NCI-H1417 treated with DMSO at 0.1 percent for 48 hours (cell line): ENCODE data around the gene PPP1CC.
"Not testable (repeated sequence)": the region's sequence is repeated elsewhere in the genome, so short reads cannot be mapped to it uniquely, and the experiment has no call there.

Experiments
- DNase-seq: peaks from one replicate; lab custom pipeline; 2025; lab: John Stamatoyannopoulos, UW

The PPP1CC gene

DNA sequence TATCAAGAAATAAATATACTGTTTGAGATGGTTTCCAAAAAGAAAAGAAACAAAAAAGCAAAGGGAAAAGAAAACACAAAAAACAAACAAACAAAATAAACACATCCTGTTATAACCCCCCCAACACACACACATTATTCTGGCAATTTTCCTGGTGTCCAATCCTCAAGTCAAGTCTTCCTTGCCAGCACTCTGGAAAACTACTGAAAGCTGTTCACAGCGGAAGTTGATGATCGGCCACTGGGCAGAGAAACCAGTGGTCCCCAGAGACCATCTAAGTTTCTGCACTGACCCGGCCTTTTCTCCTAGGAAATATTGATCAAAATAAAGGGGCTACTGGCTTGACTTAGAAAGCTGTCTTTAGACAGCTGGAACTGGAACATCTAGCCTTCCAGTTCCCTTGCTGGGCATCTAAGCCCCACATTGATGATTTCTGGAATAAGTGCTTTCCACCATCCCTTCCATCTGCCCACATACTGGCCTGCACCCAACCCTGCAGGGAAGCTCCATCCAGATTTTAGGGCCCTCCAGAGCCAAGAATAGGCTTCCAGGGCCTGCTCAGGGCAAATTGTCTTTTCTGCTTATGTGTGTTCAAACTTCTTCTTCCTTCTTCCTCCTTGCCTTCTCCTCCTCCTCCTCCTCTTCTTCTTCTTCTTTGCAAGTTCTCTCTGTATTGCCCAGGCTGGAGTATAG, 11.6 kb upstream of the PPP1CC start:
- no peak for DNase-seq

DNA sequence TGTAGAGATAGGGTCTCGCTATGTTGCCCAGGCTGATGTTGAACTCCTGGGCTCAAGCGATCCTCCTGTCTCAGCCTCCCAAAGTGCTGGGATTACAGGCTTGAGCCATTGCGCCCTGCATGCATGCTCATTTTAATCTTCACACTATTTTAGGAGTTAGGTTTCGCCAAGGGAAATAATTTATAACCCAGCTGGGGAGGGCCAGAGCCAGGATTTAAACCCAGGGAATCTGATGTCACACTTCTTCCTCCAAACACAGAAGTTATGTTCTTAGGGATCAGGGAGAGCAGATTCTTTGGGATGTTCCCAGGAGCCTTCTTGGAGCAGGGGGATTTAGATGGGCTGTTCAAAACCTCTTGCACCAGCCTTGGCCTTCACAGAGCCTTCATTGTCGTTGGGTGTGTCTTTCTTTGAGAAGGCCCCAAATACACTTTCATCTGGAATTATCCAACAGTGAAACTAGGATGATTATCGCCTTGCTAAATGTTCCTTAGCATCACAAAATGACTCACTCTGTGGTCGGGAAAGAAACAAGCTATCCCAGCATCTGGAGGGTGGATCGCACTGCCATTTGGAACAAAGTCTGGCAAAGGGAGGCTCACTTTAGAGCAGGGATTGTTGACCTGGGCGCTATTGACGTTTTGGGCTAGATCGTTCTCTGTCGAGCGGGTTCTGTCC, 8.2 kb upstream of the PPP1CC start:
- DNase-seq = no peak

DNA sequence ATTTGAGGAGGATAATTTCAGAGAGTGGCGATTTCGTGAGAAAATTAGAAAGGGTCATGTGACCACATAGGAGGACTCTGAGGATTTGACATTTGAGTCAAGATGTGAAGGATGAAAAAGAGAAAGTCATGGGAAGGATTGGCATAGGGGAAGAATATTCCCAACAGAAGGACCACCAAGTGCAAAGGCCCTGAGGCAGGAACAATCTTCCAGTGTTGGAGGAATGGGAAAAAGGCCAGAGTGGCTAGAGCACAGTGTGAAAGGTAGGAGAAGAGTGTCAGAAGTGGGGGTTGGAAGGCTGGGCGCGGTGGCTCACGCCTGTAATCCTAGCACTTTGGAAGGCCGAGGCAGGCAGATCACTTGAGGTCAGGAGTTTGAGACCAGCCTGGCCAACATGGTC, 3.9 kb upstream of the PPP1CC start:
- no peak for DNase-seq

DNA sequence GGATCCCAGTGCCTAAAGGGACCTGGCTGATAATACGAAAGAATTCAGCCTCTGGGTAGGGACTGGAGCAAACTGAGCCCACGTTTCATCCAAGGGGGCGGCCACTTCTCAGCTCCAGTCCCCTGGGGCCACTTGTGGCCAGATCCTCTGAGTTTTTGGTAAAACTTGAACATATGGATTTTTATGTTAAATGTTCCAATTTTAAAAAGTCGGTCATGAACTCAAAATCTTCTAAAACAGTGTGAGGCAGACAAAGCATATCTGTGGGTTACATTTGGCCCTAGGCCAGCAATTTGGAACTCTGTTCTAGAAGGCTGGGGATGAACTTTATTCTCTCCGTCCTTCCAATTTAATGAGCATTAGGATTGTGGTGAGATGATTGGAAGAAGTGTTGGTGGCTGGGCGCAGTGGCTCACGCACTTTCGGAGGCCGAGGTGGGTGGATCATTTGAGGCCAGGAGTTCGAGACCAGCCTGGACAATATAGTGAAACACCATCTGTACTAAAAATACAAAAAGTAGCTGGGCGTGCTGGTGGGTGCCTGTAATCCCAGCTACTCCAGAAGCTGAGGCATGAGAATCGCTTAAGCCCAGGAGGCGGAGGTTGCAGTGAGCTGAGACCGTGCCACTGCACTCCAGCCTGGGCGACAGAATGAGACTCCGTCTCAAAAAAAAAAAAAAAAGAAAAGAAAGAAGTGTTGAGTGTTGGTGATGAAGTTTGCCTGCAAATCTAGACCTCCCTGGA, 3.0 kb upstream of the PPP1CC start:
- no peak for DNase-seq

DNA sequence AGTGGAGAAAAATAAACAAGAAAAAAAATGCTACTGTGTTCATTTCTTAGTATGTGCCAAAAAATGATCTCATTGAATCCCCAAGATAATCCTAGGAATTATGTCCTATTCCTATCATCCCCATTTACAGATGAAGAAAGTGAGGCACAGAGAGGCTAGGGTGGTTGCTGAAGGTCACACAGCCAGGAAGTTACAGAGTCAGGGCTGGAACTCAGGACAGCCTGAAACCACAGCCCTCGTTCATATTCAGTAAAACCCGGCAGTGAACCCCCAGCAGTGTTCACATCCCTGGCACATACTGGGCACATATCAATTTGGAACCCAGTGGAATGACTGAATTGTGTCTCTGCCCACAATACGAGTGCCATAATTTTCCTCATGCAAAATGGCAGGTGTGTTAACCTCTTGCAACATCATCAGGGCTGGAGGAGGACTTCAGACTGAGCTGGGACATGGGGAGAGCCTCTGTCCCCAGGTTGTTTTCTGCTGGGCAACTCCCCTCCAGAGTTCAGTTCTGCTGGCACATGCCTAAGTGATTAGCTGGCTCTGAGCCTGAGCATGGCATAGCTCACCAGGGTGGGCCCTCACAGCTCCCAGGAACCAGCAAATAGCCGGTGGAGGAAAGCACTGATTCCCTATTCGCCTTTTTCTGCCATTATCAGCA, 2.0 kb upstream of the PPP1CC start:
- no peak for DNase-seq

DNA sequence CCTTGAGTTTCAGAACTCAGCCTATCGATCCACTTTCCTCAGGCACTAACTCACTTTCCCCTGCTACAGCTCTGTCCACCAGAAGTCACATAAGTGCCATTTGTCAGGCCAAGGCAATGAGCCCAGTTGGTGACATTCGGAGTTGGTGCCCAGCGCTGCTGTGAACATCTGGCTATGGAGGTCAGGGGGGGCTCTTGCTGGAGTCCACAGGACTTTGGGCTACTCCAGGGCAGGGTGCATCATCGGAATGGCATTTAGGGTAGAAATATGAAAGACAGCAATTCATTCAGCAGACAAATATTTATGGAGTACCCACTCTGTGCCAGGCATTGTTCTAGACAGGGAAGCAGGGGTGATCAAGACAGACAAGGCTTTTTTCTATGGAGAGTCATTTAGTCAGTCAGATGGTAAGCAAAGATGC, 1.5 kb upstream of the PPP1CC start:
- DNase-seq = no peak

DNA sequence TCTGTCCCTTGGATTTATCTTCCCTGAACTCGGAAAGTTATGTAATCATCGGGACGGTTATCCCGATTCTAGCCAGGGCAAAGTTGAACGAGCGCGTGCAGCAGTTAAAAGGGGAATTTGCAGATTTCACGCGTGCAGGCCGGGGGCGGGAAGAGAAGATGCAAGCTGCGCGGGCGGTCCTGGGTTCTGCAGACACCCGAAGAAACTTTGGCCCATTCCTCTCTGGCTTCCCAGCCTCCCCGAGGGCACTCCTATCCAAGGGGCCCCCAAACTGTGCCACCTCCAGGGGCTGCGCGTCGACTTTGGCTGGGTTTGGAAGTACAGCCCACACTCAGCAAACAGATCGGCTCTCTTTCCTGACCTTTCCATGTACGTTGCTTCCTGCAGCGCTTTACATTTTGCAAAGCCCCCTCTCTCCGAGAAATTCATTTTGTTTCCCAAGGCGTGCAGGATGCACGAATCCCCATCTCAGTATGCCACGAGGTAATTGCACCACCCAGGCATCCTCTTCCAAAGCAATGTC, 941 bp upstream of the PPP1CC start:
- DNase-seq = no peak

DNA sequence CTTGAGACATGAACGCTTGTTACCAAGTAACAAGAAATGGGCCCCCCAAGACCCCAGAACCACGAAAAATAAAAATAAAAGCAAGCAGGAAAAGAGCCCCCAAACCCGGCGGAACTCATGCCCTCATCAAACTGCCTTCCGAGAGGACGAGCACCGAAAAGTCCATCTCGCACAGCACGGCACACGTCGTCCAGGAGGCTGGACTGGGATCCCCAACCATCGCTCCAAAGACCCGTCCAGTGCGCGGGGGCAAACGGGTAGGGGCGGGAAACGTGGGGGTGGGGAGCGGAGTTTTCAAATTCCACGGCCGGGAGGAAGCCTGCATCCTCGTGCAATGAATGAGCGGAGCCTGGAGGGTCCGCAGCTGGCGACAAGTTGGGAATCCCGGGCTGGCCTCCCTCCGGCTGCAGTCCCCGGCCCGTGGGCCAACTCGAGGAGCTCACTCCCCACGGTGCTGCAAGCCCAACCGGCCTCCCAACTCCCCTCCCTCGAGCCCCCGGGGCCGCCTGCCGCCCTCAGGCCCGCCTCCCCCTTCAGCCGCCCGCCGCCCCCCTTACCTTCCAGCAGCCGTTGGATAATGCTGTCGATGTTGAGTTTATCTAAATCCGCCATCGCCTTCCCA, 484 bp downstream of the PPP1CC start:
- no peak for DNase-seq

DNA sequence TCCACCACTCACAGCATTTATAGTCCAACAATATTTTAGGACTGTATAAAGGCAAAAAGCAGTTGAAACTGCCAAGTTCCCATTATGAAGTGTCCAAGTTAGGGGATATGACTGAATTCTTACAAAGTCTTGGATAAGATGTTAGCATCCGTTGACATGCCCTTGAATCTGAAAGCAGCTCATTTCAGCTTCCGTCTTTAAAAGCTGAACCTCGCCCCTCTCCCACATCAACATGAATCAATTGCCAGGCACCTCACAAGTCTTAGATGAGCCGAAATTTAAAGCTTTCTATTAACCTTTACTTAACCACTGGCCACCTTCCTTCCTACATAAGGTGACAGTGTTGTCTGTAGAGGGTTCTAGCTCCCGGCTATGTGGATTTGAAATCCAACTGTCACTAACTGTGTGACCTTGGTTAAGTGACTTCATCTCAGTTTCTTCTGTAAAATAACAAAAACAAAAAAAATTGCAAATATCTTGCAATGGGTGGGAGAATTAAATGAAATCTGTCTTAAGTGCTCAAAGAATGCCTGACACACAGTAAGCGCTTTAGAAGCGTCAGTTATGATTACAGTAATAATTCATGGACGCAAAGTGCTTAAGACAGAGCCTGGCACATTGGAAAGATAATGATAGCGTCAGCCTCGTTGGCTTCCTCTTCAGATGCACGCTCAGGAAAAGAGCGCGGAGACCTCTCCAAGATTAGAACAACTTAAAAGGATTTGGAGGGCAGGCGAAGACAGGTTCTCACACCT, 1.2 kb downstream of the PPP1CC start:
- DNase-seq = no peak

DNA sequence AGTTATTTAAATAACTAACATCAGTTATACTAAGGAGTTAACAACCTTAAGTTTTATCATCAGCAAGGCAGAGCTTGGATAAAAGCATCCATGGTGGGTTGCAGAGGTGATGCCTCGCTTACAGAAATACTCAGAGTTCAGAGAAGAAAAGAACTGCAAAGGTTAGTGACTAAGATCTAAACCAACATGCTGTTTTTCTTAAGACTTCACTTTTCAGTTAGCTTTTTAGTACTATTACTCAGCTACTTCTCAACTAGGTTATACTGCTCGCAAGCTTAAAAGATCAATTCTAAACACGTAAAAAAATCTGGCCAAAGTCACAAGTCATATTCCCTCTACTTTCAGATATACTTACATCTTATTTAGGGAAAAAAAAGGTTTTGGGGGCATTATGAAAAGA, 2.8 kb downstream of the PPP1CC start:
- no peak for DNase-seq

DNA sequence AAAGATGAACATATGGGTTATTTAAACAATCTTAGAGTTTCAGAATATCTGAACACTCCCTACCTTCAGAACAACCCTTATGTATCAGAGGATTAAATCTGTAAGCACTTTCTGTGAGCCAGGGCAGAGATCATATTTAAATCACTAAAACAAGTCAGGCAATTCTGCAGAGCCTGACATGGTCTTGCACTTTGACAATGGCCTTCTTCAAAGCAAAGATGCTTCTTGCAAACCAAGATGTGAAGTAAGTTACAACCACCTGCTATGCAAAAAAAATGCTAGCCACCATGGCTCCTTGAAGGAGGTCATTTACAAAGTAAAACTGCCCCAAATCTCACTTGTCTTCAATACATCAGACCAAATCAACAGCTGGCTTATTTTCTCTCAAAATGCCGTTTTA, 3.2 kb downstream of the PPP1CC start:
- DNase-seq = no peak

DNA sequence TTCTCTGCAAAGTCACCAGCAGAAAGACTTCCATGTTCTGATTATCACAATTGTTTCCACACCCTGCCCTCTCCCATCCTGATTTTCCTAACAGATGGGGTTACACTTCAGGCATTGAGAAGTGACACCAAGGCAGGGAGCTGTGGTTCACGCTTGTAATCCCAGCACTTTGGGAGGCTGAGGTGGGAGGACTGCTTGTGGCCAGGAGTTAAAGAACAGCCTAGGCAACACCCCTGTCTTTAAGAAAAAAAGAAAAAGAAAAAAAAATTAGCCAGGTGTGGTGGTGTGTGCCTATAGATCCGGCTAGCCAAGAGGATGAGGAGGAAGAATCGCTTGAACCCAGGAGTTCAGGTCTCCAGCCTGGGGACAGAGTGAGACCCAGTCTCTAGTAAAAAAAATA, 5.2 kb downstream of the PPP1CC start:
- DNase-seq = no peak

DNA sequence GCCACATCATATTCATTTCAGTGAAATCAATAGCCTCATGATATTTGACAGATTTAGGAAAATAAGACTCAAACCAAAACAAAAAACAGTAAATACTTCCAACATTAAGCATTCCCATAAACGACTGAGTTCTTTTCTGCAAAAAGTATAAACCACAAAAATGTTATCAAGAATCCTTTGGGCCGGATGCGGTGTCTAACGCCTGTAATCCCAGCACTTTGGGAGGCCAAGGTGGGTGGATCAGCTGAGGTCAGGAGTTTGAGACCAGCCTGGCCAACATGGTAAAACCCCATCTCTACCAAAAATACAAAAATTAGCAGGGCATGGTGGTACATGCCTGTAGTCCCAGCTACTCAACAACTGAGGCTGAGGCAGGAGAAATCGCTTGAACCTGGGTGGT, 5.7 kb downstream of the PPP1CC start:
- DNase-seq = not testable (repeated sequence)

DNA sequence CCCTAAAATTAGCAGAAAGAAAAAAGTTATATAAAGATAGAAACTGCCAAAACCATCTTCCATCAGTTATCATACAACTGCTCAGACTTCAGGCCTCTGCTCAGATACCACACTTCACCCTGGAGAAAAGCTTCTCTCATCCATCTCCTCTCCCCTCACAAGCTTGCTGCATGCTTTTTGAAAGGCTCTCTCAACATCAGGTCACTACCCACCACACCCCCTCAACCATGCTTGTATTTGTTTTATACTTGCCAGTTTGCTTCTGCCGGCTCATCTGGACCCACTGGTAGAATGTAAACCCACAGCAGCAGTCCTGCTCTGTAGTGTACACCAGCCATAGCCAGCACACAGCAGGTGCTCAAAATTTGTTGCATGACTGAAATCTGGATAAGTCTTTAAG, 8.8 kb downstream of the PPP1CC start:
- no peak for DNase-seq

DNA sequence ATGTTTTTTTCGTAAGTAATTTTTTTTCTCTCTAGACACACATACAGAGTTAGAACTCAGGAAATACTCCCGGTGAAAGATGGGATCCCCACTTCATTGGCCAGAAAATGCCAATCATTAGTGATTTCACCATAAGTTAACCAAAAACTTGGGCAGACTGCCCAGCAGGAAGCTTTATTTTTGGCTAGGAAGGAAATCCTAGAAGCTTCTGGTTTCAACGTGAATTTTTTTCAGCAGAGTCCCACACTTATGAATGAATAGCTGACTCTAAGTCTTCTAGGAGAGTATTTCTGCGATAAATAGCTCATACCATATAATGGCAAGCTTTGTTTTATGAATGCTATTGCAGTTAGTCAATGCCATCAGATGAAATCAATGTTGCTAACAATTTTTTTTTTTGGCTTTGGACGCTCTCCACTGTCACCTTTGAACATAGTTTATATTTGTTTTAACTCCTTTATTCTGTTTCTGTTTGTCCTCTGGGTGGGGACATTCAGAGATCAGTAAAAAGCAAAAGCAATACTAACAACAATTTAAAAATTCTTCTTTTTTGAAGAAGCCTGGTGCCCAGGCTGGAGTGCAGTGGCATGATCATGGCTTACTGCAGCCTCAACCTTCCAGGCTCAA, 9.5 kb downstream of the PPP1CC start:
- DNase-seq = no peak

DNA sequence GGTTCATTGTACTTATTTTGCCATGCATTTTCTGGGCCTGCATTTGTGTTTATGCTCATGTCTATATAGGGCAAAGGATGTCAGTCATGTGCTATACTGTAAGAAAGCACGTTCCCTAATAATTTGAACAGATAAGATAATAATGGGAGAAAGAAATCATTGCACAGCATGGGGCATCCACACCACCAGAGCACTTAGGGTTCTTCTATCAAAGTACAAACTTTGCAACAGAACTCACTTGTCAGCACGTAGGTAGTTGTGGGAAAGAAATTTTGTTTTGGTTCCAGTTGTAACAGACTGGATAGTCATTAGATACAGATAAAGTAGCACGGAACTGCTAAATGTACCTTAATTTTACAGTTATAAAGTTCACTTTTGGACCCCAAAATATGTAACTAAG, 10.1 kb downstream of the PPP1CC start:
- DNase-seq = no peak

DNA sequence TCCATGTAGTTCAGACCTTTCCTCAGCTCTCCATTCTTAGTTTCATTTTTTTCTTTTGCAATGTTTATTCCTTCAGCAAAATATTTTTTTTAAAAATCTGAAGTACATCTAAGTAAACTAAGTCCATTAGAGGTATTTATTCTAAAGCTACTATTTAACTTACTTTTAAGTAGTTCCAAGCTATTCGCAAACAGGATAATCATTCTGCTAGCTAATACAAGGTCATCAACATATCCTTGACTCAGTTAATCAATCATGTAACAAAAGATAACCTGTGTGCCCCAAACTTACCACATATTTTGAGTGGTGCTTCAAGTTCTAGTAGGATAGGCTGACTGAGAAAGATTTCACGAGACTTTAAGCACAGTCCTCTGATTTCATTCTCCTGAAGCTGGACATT, 11.2 kb downstream of the PPP1CC start:
- DNase-seq = no peak

DNA sequence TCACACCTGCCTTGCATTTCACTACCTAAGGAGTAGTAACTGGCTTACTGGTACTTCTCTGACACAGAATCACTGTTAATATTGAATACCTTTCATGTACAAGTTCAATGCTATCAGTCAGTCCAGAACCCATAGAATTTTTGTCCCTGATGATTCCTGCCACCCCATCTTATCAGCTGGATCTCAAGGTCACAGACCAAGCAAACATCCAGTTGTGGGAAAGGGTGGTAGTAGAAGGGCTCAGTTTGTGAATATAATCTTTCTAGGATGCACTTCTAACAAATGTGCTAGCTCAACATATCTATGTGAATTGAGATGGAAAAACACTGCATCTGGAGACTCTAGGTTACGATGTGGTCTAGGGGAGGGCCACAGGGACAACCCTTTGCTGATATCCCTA, 14.1 kb downstream of the PPP1CC start:
- no peak for DNase-seq

DNA sequence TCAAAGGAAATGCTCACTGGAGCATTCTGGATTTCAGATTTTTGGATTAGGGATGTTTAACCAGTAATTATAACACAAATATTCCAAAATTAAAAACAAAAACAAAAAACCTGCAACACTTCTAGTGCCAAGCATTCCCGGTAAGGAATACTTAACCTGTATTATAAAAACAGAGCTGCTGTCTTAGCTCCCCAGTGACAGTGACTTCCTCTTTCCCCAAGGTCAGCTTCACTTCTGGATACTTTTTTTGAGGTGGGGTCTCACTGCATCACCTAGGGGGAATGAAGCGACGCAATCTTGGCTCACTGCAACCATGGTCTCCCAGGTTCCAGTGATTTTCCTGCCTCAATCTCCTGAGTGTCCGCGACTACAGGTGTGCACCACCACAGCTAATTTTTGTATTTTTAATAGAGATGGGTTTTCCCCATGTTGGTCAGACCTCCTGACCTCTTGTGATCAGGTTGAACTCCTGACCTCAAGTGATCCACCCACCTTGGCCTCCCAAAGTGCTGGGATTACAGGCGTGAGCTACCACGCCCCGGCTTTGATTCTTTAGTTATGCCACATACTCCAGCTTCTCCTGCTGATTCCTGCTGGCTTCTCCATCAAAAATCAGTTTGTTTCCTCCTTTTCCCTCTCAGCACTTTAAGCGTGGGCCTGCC, 15.9 kb downstream of the PPP1CC start:
- no peak for DNase-seq

DNA sequence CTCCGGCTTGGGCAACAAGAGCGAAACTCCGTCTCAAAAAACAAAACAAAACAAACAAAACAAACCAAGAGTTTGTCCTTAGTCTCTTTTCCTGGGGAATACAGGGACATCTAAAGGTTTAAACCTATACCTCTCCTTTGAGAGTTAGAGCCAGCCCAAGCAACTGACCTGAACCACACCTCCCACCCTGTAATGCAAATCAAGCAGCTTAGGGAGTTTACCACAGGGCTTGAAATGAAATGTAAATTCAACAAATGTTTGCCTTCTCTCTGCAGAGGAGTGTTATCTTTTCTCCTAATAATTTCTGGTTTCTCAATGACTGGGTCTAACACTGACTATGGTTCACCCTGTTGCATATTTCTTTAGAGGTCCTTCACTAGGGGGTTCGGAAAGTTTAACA, 16.7 kb downstream of the PPP1CC start:
- no peak for DNase-seq
